ENCODE data around the gene ABCB11. TPM values are rescaled to one million over a fixed set of nuclear protein-coding genes. Genes with fewer than 3 reads are reported as not detected.

Gene ABCB11
- total and polyA plus RNA-seq, 9 of the 15 experiments (the other 6 are each of a cell fraction or from before 2014, with no cell fraction given): 0.04 to 0.51 (median 0.10) TPM; not detected in 1

DNA sequence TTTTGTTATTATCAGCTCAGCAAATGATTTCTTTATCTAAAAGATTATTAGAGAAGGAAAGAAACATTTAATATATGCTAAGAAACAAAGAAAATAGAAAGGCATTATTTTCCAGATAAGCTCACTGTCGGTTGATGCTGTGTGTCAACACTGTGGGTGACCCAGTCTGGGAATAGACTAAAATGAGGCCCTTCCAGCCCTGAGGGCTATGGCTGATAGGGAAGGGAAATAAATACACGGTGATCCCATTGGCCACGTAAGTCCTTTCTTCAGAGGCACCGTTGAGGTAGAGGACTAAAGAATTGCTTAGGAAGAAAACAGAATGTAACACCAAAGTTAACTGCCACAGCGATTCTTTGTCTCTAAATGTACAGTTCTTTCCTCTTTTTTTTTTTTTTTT is 1.8 kb downstream of the ABCB11 start:
- H3K9ac ChIP-seq (ENCODE audit: insufficient read depth in 1 of 2, low read depth in 2 of 2, low read length in 2 of 2): no peak overlapping the region
- intact Hi-C loops (cut with micrococcal nuclease) (no loop called here), in situ Hi-C loops (cut with MboI) (no loop called here)
- no peaks in the 10 kb centered on the region for H3K9me1 ChIP-seq (ENCODE audit: control insufficient read depth, insufficient read depth, low read length)
- H3K4me2 ChIP-seq (ENCODE audit: insufficient read depth, low read length): no peak overlapping the region
- H3K27me3 ChIP-seq (ENCODE audit: control insufficient read depth in 2 of 2, insufficient read depth in 2 of 2, low read length in 2 of 2): no peaks in the 10 kb centered on the region
- ChIA-PET CTCF (ENCODE audit: low intra/inter-chr PET ratio) (no interaction called here), POLR2A (interaction anchor here (0.7 to 1.4 kb wide), 2 partner anchors 13 to 15 kb away, joined by 3 read pairs; no protein-coding TSS in a partner anchor)
- ATAC-seq (no peak), DNase-seq (ENCODE audit: extremely low read depth in 1 of 4, low spot score in 3 of 4) (no peak), FAIRE-seq (no peak)
- 61% methylated on average over 5 of the region's 5 CpGs for WGBS (ENCODE audit: insufficient coverage, low coverage, missing lambda C conversion rate)
- H3K36me3 ChIP-seq (ENCODE audit: control insufficient read depth, insufficient read depth, low read length): no peaks in the 10 kb centered on the region
- H3K79me2 ChIP-seq (ENCODE audit: control insufficient read depth, insufficient read depth, low read length): no peaks in the 10 kb centered on the region
- no TSS peak for BruUV-seq (replicated peaks)
- H3K27ac ChIP-seq (ENCODE audit: extremely low read depth, low read depth, low read length): no peak overlapping the region
- H3K4me1 ChIP-seq (replicated peaks in 1 of 2; ENCODE audit: control insufficient read depth in 2 of 2, insufficient read depth in 2 of 2, low read length in 2 of 2): peaks cover 0 to 27% of the 10 kb centered on the region in 2 experiments; a peak in 4 of 5 replicates
- H4K20me1 ChIP-seq (replicated peaks; ENCODE audit: control insufficient read depth, insufficient read depth, low read length): no peaks in the 10 kb centered on the region
- H3K4me3 ChIP-seq: no peak overlapping the region
- H3K9me3 ChIP-seq (replicated peaks; ENCODE audit: control insufficient read depth, insufficient read depth, low read depth, low read length): peaks cover 8% of the 10 kb centered on the region; the same call in 1 of the 2 replicates
- TF ChIP-seq ZNF444 (CRISPR knock-in tag; IDR thresholded peaks at IDR 0.05): no peak
- TF ChIP-seq ZNF609 (CRISPR knock-in tag; IDR thresholded peaks at IDR 0.05; ENCODE audit: borderline replicate concordance): no peak
- TF ChIP-seq ZNF561 (CRISPR knock-in tag; conservative IDR thresholded peaks at IDR 0.05): no peak
- TF ChIP-seq STAG1 (CRISPR knock-in tag; IDR thresholded peaks at IDR 0.05; ENCODE audit: borderline replicate concordance): no peak
- no peak for TF ChIP-seq ZNF696 (CRISPR knock-in tag; conservative IDR thresholded peaks at IDR 0.05)
- no peak for TF ChIP-seq TAL1 (IDR thresholded peaks at IDR 0.05)
- no peak for TF ChIP-seq HCFC1 (IDR thresholded peaks at IDR 0.05; ENCODE audit: low read depth, low read length)
- no peak for TF ChIP-seq THRAP3 (IDR thresholded peaks at IDR 0.05; ENCODE audit: borderline replicate concordance)
- H2AFZ ChIP-seq (ENCODE audit: low read depth, low read length): no peak overlapping the region; the same call in 1 of the 2 replicates
